HEK293 (cell line): ENCODE measurements around the gene CHST1.

Source experiments
- CTCF ChIP-seq: fragments of 450-650 bp; formaldehyde crosslinking; IDR thresholded peaks from 2 replicates; pipeline ENCODE4 v1.5.1; 2016; ENCODE audit warnings: missing biosample characterization, missing genetic modification characterization
- FEZF1 ChIP-seq: fragments of 450-650 bp; formaldehyde crosslinking; IDR thresholded peaks from 2 replicates; pipeline ENCODE4 v1.5.1; 2016; ENCODE audit warnings: missing biosample characterization, missing genetic modification characterization
- KLF9 ChIP-seq: fragments of 450-650 bp; formaldehyde crosslinking; IDR thresholded peaks from 2 replicates; pipeline ENCODE4 v1.5.1; 2016; ENCODE audit warnings: missing biosample characterization, missing genetic modification characterization, low read depth
- MEIS1 ChIP-seq: sonication (generic); formaldehyde crosslinking; IDR thresholded peaks from 2 replicates; pipeline ENCODE4 v1.8.1; 2022; ENCODE audit warnings: missing genetic modification reagents, mild to moderate bottlenecking, borderline replicate concordance
- SALL2 ChIP-seq: fragments of 450-650 bp; formaldehyde crosslinking; IDR thresholded peaks from 2 replicates; pipeline ENCODE4 v1.5.0; 2017; ENCODE audit warnings: missing biosample characterization, mild to moderate bottlenecking, missing genetic modification characterization, borderline replicate concordance
- SP2 ChIP-seq: fragments of 450-650 bp; formaldehyde crosslinking; IDR thresholded peaks from 2 replicates; pipeline ENCODE4 v1.5.1; 2016; ENCODE audit warnings: missing biosample characterization, missing genetic modification characterization
- TCF7L2 ChIP-seq: IDR thresholded peaks from 2 replicates; pipeline ENCODE4 v1.6.1; 2011; ENCODE audit warnings: low read depth, mild to moderate bottlenecking, inconsistent platforms, low read length, moderate library complexity, borderline replicate concordance
- ZBTB1 ChIP-seq: fragments of 450-650 bp; formaldehyde crosslinking; IDR thresholded peaks from 2 replicates; pipeline ENCODE4 v1.5.1; 2016; ENCODE audit warnings: missing biosample characterization, missing genetic modification characterization
- ZNF624 ChIP-seq: fragments of 450-650 bp; formaldehyde crosslinking; IDR thresholded peaks from 2 replicates; pipeline ENCODE4 v1.5.1; 2017; ENCODE audit warnings: missing biosample characterization, missing genetic modification characterization
- ZNF664 ChIP-seq: fragments of 450-650 bp; formaldehyde crosslinking; IDR thresholded peaks from 2 replicates; pipeline ENCODE4 v1.5.1; 2016; ENCODE audit warnings: missing biosample characterization, missing genetic modification characterization
- ZSCAN18 ChIP-seq: fragments of 450-650 bp; formaldehyde crosslinking; IDR thresholded peaks from 2 replicates; pipeline ENCODE4 v1.5.1; 2016; ENCODE audit warnings: missing biosample characterization, missing genetic modification characterization

GRCh38 chr11:45692808-45693453 lies 27.5 kb upstream of the CHST1 start:
- TF ChIP-seq CTCF (no peak), TCF7L2 (no peak), ZNF624 (tag by site-specific recombination) (no peak), MEIS1 (no peak), KLF9 (tag by site-specific recombination) (no peak), SP2 (no peak), SALL2 (tag by site-specific recombination) (no peak), FEZF1 (tag by site-specific recombination) (no peak), ZSCAN18 (no peak), ZBTB1 (tag by site-specific recombination) (no peak), ZNF664 (tag by site-specific recombination) (no peak)
